TTC549 (cell line): ENCODE results near the gene CSNK2A3.

Experiments used
- FAIRE-seq: peaks from 2 replicates; lab custom pipeline; 2012; peaks lifted over from hg19 to GRCh38; lab: Jason Lieb, UNC

Gene CSNK2A3

DNA sequence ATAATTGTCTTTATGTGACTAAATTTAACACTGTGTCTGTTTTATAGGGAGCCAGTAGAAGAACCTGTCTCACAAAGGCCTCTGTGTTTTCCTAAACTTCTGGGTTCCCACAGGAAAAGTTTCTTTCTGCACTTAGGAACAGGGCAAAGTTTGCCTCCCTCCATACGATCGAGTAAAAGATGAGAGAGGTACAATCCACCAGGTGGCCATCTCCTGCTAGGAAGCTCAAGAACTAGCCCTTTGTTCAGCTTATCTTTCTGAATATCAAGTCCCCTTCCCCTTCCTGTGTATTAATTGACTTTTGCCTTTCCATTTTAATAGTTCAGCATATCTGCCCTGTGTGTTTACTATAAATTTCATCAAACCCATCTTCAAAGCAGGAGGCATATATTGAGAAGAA, 18.0 kb downstream of the CSNK2A3 start:
- FAIRE-seq: no peak

DNA sequence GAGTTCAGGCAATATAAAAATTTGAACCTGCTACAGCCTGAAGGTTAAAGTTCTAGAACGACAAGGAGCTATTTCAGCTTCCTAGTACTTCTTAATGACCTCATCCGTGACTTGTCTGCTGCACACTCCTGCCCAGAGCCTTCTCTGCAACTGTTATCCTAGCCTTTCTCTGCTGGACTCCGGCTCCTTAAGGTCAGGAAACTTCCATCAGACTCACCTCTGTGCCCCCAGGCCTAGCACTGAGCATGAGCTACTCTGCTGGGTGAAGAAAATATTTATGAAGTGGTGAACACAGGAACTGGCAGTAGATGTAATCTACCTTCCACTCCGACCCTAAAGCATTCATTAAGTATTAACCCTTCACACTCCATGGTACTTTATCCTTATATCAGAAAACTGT, 18.4 kb downstream of the CSNK2A3 start:
- no peak for FAIRE-seq

DNA sequence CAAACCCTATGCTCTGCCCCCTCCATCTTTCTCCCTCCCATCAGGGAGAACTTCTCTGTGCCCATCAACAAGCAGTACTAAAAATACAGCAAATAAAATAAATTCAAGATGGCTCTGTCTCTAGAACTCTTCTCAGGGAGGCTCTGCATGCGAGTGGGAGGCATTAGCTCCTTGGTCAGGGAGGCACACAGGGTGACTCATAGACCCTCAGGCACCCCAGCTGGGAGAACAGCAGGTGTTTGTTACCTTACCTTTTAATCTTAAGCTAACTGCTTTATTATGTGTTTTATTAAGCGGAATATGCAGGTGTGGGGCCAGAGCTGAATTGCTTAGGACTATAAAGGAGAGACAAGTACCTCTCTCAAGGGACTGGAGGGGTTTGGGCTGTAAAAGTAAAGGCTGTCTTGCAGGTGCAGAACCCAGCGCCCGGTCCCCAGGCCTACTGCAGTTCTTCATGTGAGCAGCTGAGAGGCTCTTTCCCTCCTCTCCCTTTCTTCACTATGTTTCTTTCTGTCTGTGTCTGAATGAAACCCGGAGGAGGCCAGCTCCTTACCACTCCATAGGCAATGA, 20.8 kb downstream of the CSNK2A3 start:
- FAIRE-seq: no peak

DNA sequence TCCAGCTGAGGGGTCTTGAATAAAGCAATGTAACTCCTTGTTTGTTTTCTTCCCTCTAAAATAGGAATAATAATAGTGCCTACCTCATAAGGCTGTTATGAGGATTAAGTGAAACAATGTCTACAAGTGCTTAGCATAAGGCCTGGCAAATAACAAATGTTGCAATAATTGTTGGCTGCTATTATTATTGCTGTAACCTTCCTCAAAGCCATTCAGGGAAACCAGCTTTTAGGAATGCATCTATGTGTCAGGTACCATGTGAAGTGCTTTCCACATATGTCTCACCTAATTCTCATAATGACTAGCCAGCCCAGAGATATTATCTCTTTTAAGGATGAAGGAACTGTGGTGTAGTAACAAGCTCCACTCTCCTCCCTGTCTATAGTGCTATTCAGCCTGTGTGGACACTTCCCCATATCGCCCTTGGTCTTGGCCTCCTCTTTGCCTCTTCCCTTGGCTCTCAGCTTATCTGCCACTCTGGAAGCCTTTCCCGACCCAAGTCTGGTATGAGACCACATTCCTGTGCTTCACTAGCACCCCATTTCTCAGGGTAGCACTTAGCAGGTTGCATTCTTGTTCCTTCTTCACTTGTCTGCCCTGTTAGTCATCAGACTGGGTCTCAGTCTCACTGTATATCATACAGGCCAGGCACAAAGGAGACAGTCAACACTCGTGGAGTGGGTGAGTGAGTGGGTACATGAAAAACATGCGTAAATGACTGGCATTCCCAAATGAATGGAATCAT, 23.8 kb downstream of the CSNK2A3 start:
- no peak for FAIRE-seq

DNA sequence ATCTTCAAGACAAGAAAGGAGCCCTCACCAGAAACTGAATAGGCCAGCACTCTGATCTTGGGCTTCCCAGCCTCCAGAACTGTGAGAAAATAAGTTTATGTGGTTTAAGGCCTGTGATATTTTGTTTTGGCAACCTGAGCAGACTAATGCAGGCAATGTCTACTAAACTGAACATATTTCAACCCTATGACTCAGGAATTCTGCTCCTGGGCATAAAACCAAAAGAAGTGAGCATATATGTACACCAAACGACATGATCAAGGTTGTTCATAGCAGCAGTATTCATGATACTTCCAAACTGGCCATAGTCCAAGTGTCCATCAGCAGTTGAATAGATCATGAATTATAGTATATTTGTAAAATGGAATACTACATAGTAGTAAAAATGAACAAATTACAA, 29.0 kb downstream of the CSNK2A3 start:
- FAIRE-seq: no peak

DNA sequence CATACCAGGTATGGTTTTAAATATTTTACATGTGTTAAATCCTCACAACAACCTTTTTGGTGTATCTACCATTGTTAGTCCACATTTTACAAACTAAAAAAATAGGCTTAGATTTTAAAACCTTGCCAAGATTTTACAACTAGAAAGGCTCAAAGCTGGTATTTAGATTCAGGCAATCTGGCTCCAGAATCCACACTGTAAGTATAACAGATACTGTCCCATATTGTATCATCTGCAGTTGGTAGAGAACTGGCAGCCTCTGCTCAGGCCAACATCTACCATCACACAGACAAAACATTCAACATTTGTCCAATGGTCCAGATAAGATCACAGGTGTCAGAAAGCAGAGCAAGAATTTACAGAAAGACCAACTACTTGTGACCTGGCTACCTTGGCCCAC, 30.9 kb downstream of the CSNK2A3 start:
- no peak for FAIRE-seq

DNA sequence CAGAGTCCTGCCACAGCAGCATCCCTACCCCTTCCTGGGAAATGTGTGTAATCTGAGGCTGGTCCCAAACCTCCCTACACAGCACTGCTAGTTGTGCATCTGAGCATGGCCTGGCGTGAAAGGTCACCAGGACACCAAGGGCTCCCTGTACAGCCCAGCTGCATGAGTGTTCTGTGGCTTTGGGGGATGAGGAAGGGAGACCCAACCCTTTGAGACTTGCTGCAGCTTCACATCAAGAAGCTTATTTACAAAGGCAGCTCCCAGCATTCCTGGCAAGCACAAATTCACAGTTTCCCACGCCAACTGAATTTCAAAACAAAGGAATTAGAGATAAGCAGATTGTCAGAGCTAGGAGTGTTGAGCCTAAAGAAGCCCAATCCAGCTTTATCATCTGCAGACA, 32.2 kb downstream of the CSNK2A3 start:
- no peak for FAIRE-seq

DNA sequence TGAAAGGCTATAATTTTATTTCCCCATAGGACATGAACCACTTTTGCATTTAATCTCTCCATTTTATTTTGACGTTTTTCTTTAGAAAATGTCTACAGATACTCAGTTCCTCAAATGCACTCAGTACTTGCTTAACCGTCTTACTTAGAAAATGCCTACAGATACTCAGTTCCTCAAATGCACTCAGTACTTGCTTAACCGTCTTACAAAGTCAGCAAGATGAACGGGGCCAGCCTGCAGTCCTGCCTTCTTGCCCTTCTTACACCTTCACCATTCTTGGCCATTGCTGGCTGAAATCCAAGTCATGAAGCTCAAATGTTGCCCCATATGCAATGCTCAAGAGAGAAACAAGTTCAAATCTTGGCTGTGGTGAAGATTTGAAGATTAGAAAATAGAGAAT, 34.1 kb downstream of the CSNK2A3 start:
- no peak for FAIRE-seq

DNA sequence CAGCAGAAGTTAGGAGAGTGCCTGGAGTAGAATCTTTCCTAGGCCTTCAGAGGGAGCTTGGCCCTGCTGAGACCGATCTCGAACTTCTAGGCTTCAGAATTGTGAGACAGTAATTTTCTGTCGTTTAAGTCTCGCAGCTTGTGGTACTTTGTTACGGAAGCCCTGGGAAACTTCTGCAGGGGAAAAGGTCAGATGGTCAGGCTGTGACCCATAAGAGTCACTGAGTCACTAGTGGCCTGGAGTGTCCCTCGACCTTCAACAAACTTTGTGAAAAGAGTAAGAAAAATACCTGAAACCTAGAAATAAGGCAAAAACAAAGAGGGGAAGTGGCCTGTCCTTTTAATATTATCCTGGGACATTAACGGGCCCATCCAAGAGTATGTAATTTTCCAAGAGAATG, 34.6 kb downstream of the CSNK2A3 start:
- FAIRE-seq: no peak

DNA sequence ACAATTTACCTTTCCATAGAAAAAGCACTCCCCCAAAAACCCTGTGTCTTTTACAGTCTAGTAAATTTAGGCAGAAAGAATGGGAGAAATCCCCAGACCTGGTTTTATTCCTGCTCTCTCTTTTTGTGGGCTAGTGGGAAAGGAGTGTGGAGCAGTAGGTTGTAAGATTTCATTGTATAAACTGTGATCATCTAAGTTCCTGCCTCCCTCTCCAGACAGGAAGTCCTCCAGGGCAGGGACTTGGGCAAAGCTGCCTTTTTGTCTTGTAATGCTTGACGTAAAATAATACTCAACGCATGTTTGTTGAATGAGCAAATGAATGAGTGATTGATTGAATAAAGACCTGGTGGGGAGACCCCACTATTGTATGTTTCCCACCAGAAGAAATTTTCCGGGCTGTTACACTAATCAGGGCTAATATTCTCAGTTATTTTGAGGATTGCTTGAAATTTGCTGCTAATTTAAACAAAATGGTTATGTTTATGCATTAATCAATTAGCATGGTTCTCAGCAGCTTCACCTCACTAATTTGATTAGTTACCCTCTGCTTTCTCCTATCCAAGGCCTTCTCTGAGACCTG, 36.3 kb downstream of the CSNK2A3 start:
- no peak for FAIRE-seq

DNA sequence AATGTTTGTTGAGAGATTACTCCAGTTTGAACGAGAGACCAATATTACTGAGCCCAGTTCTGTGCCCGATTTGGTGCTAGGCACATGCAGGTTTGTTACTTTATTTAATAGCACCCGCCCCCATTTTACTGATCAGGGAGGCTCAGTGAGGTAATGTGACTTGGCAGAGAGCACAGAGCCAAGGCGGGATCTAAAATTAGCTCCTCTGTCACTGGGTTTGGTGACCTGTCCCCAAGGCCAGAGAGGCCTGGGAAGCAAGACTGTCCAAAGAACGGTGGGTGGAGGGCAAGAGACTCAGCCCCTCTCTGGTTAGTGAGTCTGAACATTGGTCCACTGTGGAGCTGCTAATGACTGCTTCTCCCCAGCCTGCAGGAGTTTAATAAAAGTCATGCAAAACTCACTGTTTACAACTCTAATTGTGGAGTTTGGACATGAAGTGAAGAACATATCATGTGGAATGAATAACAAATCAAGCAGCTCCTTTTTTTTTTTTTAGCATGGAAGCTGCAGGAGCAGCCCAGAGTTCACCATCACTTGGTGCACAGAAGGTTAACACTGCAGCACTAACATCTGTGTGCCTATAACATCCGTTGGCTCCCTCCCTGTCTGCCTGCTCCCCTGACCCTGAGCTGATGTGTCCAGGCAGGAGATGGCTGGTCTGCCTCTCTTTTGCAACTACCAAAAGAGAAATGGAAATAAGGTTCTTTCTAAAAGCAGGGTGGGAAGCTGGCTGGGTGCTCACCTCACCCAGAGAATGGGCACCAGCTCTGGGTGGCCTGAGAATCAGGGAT, 39.0 kb downstream of the CSNK2A3 start:
- no peak for FAIRE-seq

DNA sequence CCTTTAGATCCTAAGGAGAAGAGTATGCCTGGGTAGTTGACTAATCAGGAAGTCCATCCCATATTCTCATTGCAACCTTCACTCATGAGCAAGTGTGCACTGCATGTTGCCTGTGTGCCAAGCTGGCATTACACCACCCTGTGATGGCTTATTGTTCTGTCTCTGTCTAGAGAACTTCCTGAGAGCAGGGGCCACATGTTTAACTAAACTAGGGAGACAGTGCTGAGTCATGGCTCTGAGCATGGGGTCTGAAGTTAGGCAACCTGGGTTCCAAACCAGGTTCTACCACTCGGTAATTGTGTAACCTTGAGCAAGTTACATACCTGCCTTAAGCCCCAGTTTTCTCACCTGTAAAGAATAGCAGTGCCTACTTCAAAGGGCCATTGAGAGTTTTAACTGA, 39.6 kb downstream of the CSNK2A3 start:
- FAIRE-seq: no peak

DNA sequence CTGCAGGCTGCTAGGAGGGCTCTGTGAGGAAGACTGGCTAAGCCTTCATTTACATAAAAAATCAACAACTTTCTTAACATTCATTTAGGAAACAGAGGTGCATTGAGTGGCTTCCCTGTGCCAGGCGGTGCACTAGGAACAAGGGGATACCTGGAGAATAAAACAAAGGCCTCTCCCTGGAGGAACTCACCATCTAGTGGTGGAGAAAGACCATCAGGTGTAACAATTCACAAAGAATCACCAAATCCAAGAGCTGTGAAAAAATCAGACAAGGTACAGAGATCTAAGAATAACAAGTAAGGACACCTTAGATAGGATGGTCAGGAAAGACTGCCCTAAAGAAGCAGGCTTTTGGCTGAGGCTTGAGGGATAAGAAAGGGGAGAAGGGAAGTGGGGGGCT, 40.3 kb downstream of the CSNK2A3 start:
- FAIRE-seq: no peak

DNA sequence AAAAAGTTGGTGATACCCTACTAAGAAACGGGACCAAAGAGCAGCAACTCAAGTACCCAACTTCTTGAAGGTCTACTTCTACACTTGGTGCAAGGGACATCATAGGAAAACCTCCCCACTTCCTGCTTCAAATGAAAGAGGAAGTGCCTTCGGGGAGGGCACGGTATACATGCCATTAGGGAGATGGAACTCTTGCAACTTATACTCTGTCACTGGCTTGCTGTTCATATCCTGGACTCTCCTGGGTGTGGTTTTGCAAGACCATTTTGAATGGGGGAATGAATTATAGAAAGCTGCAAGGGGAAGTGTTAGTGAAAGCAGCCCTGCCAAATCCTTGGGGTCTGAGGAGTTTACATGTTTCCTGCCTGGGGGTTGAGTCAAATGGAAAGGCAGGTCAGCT, 41.9 kb downstream of the CSNK2A3 start:
- FAIRE-seq: no peak

DNA sequence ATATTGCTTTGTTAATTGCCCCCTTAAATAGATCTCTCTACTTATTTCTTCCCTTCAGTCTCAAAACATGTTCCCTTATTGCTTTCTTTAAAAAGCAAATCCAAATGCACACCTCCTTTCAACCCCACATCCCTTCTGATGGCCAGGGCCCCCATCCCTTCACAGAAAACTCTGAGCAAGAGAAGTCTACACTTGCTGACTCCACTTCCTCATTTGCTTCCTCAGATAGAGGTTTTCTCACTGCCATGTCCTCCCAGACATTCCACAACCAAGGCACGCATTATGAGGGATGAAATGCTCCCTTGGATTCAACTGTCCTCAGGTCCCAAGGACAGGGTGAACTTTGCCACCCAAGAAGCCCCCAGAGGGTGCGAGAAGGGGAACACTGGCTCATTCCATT, 43.1 kb downstream of the CSNK2A3 start:
- no peak for FAIRE-seq

DNA sequence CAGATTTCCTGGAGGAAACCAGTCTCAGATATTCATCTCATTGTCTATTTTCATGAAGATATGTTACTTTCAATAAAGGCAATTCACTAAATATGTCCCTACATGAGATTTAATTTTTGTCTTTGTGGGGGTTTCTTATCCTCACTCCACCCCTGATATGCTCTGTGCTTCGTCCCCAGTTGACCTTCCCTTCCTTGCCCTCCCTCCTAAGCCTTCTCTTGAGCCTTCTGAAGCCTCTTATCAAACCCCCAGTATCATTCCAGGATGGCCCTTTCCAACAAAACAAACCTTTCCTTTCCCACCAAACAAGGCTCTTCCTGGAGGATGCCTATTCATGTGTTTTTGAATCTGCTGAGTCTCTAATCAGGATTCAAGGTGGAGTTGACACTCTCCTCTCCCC, 44.8 kb downstream of the CSNK2A3 start:
- FAIRE-seq: no peak

DNA sequence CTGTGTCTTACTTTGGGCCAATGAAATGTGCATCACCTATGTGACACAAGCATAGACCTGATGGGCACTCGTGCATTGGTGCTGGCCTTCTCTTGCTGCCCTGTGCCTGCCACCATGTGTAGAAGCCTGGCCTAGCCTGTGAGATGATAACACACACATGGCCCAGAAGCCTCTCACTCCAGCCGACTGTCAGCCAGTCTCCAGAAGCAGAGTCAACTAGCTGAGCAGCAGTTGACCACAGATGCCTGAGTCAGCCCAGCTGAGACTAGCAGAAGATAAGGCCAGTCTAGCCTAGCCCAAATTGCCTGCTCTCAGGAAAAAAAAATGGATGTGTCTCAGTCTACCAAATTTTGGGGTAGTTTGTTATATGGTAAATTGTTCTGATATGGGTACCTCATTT, 46.2 kb downstream of the CSNK2A3 start:
- no peak for FAIRE-seq

DNA sequence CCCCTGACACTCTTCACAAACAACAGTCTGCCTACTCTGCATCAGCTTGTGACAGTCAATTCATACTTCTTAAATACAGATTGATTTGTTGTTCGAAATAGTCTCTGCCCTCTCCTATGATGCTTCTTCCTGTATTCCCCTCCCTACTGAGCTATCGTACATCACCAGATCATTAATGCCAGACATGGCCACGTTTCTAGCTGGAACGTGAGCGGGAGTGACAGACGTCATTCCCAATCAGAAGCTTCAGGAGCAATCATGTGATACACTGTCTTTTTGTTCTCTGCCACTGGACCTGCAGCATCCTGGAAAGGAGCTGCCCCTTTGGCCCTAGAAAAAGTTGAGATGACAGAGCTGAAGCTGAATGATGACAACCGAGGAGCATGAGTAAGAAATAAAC, 48.5 kb downstream of the CSNK2A3 start:
- FAIRE-seq: no peak

DNA sequence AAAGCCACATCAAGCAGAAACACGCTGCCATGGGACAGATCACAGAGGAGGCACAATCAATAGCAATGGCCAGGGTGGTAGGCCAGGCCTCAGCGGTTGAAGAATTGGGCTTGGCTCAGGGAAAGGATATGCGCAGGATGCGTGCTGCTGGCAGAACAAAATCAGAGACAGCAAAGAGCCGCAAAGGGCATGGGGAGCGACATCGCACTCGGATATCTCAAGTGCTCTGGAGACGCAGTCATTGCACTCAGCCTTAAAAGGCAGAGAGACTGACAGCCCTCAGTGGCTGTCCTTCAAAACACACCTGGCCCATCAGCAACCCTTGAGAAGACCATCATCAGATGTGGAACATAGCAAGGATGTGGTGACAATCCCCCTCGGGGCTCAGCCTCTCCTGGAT, 50.5 kb downstream of the CSNK2A3 start:
- no peak for FAIRE-seq
